ENCODE measurements around the gene LINGO1.

Gene LINGO1

GRCh38 chr15:77599357-77599756, 33.4 kb downstream of the LINGO1 start:
- Histone ChIP-seq H3K9me3 (ENCODE audit: control insufficient read depth, low read depth, low read length) (no peaks in the 10 kb centered on the region), H3K36me3 (ENCODE audit: control insufficient read depth, low read depth, low read length) (no peaks in the 10 kb centered on the region), H3K4me1 (ENCODE audit: control insufficient read depth, low read depth, low read length) (peaks cover 11% of the 10 kb centered on the region), H3K9ac (ENCODE audit: low read length) (no peak overlapping the region), H3K27ac (ENCODE audit: low read length) (no peak overlapping the region), H3K27me3 (ENCODE audit: control insufficient read depth, insufficient read depth, low read length) (no peaks in the 10 kb centered on the region), H3K4me3 (ENCODE audit: low read length) (no peak overlapping the region)

- peaks cover 11% of the 10 kb centered on the region for H3K4me1 ChIP-seq (ENCODE audit: control insufficient read depth, low read depth, low read length)
- no peak overlapping the region for H3K27ac ChIP-seq (ENCODE audit: low read length)
- no peaks in the 10 kb centered on the region for H3K27me3 ChIP-seq (ENCODE audit: control insufficient read depth, insufficient read depth, low read length)
- H3K36me3 ChIP-seq (ENCODE audit: control insufficient read depth, low read depth, low read length): no peaks in the 10 kb centered on the region
- no peaks in the 10 kb centered on the region for H3K9me3 ChIP-seq (ENCODE audit: control insufficient read depth, low read depth, low read length)
- no peak overlapping the region for H3K4me3 ChIP-seq (ENCODE audit: low read length)
- no peak overlapping the region for H3K9ac ChIP-seq (ENCODE audit: low read length)
These were observed 34.1 kb downstream of the LINGO1 start for GRCh38 chr15:77598644-77599043.

DNA sequence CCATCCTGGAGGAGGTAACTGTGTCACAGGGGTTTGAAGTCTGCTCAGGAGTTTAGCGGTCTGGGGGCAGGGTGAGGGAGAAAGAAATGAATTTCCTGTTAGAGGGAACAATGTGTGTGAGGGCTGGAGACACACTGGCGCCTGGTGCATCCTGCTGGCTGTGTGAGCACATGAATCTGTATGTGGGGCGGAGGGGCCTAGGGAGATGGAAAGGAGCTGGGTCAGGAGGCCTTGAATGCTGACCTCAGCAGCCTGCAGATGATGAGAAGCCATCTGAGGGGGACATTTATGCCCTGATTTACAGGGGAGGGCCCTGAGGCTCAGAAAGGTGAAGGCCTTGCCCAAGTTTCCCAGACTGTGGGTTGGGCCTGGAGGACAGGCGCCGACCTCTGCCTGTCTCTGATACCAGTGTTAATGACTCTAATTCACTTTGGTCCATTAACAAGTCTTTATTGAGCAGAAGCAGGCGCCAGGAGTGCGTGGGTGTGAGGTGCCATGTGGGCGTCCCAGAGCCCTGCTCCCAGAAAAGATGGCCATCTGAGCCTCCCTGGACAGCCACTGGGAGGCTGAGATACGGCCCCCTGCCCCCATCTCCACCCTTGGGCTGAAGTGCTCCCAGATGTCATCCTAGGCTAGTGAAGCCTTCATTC, 34.8 kb downstream of the LINGO1 start:
- Histone ChIP-seq H3K27ac (ENCODE audit: low read length) (no peak overlapping the region), H3K4me1 (ENCODE audit: control insufficient read depth, low read depth, low read length) (peaks cover 11% of the 10 kb centered on the region), H3K9ac (ENCODE audit: low read length) (no peak overlapping the region), H3K4me3 (ENCODE audit: low read length) (no peak overlapping the region), H3K36me3 (ENCODE audit: control insufficient read depth, low read depth, low read length) (no peaks in the 10 kb centered on the region), H3K27me3 (ENCODE audit: control insufficient read depth, insufficient read depth, low read length) (no peaks in the 10 kb centered on the region), H3K9me3 (ENCODE audit: control insufficient read depth, low read depth, low read length) (no peaks in the 10 kb centered on the region)

- no peaks in the 10 kb centered on the region for H3K36me3 ChIP-seq (ENCODE audit: control insufficient read depth, low read depth, low read length)
- H3K4me1 ChIP-seq (ENCODE audit: control insufficient read depth, low read depth, low read length): peaks cover 11% of the 10 kb centered on the region
- H3K9me3 ChIP-seq (ENCODE audit: control insufficient read depth, low read depth, low read length): no peaks in the 10 kb centered on the region
- no peaks in the 10 kb centered on the region for H3K27me3 ChIP-seq (ENCODE audit: control insufficient read depth, insufficient read depth, low read length)
- no peak overlapping the region for H3K4me3 ChIP-seq (ENCODE audit: low read length)
- no peak overlapping the region for H3K27ac ChIP-seq (ENCODE audit: low read length)
- no peak overlapping the region for H3K9ac ChIP-seq (ENCODE audit: low read length)
These were observed 35.6 kb downstream of the LINGO1 start for GRCh38 chr15:77596821-77597803.

DNA sequence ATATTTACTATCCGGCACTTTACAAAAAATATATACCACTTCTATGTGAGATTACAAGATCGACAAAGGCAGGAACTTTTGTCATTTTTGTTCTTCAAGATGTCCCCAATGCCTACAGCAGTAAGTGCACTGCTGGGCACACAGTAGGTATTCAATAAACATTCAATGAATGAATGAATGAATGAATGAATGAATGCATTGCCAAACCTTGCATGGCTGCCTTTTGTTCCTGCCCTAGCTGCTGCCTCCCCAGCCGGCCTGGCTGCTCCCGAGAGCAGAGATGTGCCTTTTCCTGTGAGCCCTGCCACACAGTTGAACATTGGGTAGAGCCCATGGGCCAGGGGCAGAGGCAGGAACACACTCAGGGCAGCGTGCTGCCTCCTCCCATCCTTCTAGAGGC, 37.5 kb downstream of the LINGO1 start:
- H3K4me3 ChIP-seq (ENCODE audit: low read length): no peak overlapping the region
- no peak overlapping the region for H3K9ac ChIP-seq (ENCODE audit: low read length)
- H3K36me3 ChIP-seq (ENCODE audit: control insufficient read depth, low read depth, low read length): no peaks in the 10 kb centered on the region
- peaks cover 9% of the 10 kb centered on the region for H3K4me1 ChIP-seq (ENCODE audit: control insufficient read depth, low read depth, low read length)
- H3K9me3 ChIP-seq (ENCODE audit: control insufficient read depth, low read depth, low read length): no peaks in the 10 kb centered on the region
- no peaks in the 10 kb centered on the region for H3K27me3 ChIP-seq (ENCODE audit: control insufficient read depth, insufficient read depth, low read length)
- no peak overlapping the region for H3K27ac ChIP-seq (ENCODE audit: low read length)

DNA sequence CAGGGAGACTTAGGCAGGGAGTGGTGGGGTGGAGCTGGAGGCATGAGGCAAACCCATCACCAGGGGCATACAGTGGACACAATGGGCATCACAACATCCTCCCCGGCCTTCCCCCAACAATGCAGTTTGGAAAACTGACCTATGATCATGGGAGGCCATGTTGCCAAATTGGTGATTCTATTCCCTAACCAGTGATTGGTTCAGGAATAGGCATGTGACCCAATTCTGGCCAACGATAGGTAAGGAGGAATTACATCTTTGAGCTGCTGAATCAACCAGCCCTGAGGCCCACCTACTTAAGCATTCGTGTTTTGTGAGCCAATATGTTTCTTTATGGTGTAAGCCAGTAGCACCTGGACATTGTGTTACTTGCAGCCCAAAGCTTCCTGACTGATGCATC, 40.0 kb downstream of the LINGO1 start:
- no peaks in the 10 kb centered on the region for H3K9me3 ChIP-seq (ENCODE audit: control insufficient read depth, low read depth, low read length)
- H3K36me3 ChIP-seq (ENCODE audit: control insufficient read depth, low read depth, low read length): no peaks in the 10 kb centered on the region
- H3K27ac ChIP-seq (ENCODE audit: low read length): no peak overlapping the region
- no peak overlapping the region for H3K9ac ChIP-seq (ENCODE audit: low read length)
- no peak overlapping the region for H3K4me3 ChIP-seq (ENCODE audit: low read length)
- no peaks in the 10 kb centered on the region for H3K4me1 ChIP-seq (ENCODE audit: control insufficient read depth, low read depth, low read length)
- no peaks in the 10 kb centered on the region for H3K27me3 ChIP-seq (ENCODE audit: control insufficient read depth, insufficient read depth, low read length)

DNA sequence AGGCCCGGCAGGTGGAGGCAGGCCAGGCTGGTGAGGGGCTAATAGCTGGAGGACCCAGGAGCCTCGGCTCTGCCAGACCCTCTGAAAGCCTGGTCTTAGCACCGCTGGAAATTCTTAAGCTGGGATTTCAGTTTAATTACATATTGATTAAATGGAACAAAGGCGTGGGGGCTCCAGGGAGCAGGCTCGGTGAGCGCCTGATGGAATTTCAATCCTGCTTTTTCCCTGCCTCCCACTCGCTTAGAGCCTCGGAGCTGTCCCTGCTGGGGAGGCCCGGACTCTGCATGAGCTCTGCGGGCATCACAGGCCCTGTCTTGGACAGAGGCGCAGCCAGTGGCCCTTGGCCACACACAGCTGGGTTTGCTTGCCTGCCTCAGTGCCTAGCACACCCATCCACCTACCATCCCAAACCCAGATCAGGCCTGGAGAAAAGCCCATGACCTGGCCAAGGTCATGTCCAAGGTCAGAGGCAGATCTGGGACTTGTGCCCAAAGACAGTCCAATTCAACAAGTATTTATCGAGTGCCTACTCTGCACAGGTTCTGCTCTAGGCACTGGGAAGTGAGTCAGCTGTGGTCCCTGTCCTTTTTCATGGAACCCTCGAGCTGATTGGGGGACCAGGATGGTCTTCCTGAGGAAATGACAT, 40.6 kb downstream of the LINGO1 start:
- H3K27me3 ChIP-seq (ENCODE audit: control insufficient read depth, insufficient read depth, low read length): no peaks in the 10 kb centered on the region
- no peaks in the 10 kb centered on the region for H3K4me1 ChIP-seq (ENCODE audit: control insufficient read depth, low read depth, low read length)
- no peak overlapping the region for H3K27ac ChIP-seq (ENCODE audit: low read length)
- H3K4me3 ChIP-seq (ENCODE audit: low read length): no peak overlapping the region
- no peaks in the 10 kb centered on the region for H3K9me3 ChIP-seq (ENCODE audit: control insufficient read depth, low read depth, low read length)
- H3K36me3 ChIP-seq (ENCODE audit: control insufficient read depth, low read depth, low read length): no peaks in the 10 kb centered on the region
- no peak overlapping the region for H3K9ac ChIP-seq (ENCODE audit: low read length)

DNA sequence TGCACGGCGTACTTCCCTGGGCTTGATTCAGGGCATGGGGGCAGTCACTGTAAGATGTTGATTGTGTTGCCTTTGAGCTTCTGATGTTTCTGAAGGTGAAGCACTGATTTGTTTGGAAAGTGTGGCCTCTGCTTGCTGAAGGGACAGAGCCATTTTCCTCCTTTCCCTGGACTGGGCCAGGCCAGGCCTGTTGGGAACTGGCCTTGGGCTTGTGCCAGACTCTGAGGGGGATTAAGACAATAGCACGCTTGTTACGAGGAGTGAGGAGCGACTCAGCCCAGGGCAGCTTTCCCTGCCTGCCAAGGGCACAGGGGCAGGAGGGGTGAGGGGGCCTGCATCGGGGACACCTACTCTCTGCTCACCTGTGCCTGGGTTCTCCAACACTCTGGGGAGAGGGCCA, 42.9 kb downstream of the LINGO1 start:
- H3K4me3 ChIP-seq (ENCODE audit: low read length): no peak overlapping the region
- no peak overlapping the region for H3K9ac ChIP-seq (ENCODE audit: low read length)
- H3K4me1 ChIP-seq (ENCODE audit: control insufficient read depth, low read depth, low read length): no peaks in the 10 kb centered on the region
- no peak overlapping the region for H3K27ac ChIP-seq (ENCODE audit: low read length)
- H3K9me3 ChIP-seq (ENCODE audit: control insufficient read depth, low read depth, low read length): no peaks in the 10 kb centered on the region
- H3K27me3 ChIP-seq (ENCODE audit: control insufficient read depth, insufficient read depth, low read length): no peaks in the 10 kb centered on the region
- H3K36me3 ChIP-seq (ENCODE audit: control insufficient read depth, low read depth, low read length): no peaks in the 10 kb centered on the region

DNA sequence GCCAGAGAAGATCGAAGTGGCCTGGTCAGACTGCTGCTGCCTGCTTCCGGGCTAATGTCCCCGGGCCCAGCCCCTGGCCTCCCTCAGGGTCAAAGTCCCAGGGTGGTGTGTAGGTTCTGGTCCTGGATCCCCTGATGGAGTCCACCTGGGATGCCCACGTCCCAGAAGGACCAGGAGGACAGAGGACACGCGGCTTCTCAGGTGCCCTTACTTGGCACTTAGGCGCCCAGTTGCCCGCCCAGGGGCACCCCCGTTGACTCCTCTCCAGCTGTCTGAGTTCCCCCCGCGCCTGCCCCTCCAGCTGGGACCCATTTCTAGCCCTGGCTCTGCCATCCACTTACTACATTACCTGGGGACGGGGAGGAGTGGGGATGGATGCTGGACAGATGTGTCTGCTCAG, 44.6 kb downstream of the LINGO1 start:
- H3K27me3 ChIP-seq (ENCODE audit: control insufficient read depth, insufficient read depth, low read length): no peaks in the 10 kb centered on the region
- no peak overlapping the region for H3K9ac ChIP-seq (ENCODE audit: low read length)
- H3K36me3 ChIP-seq (ENCODE audit: control insufficient read depth, low read depth, low read length): no peaks in the 10 kb centered on the region
- no peaks in the 10 kb centered on the region for H3K4me1 ChIP-seq (ENCODE audit: control insufficient read depth, low read depth, low read length)
- H3K27ac ChIP-seq (ENCODE audit: low read length): no peak overlapping the region
- no peaks in the 10 kb centered on the region for H3K9me3 ChIP-seq (ENCODE audit: control insufficient read depth, low read depth, low read length)
- no peak overlapping the region for H3K4me3 ChIP-seq (ENCODE audit: low read length)

DNA sequence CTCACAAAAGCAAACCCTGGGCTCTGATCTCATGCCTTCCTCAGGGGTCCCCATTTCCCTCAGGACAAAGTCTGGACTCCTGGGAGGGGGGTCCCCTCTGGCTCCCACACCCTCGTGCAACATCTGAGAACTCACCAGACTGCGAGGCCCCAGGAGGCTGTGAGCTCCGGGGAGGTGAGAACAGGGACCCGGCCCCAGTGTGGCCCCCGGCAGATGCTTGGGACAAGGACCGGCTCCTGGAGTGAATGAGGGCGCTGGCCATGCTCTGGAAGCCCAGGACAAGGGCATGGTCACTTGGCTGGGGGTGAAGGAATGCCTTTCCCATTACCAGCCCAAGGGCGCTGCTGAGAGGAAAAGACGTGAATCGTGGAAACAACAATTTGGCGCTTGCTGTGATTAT, 48.0 kb downstream of the LINGO1 start:
- no peaks in the 10 kb centered on the region for H3K9me3 ChIP-seq (ENCODE audit: control insufficient read depth, low read depth, low read length)
- H3K4me3 ChIP-seq (ENCODE audit: low read length): no peak overlapping the region
- no peaks in the 10 kb centered on the region for H3K27me3 ChIP-seq (ENCODE audit: control insufficient read depth, insufficient read depth, low read length)
- no peaks in the 10 kb centered on the region for H3K4me1 ChIP-seq (ENCODE audit: control insufficient read depth, low read depth, low read length)
- H3K36me3 ChIP-seq (ENCODE audit: control insufficient read depth, low read depth, low read length): no peaks in the 10 kb centered on the region
- no peak overlapping the region for H3K27ac ChIP-seq (ENCODE audit: low read length)
- H3K9ac ChIP-seq (ENCODE audit: low read length): no peak overlapping the region

DNA sequence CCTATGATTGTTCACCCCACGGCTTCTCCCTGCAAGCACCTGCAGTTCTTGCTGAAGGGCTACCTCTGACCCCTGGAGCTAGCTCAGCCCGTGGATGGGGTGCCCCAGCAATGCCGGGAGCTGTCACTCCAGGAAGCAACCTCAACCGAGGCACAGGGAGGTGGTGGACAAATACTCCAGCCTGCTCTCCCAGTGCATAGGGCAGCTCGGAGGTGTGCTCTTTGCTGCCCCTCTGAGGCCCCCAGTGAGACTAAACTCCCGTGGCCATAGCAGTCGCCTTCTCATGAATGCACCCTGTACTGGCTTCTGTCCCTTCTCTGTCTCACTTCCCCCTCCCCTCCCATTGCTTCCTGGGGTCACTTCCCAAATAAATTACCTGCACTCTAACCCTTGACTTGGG, 48.5 kb downstream of the LINGO1 start:
- Histone ChIP-seq H3K27me3 (ENCODE audit: control insufficient read depth, insufficient read depth, low read length) (no peaks in the 10 kb centered on the region), H3K36me3 (ENCODE audit: control insufficient read depth, low read depth, low read length) (no peaks in the 10 kb centered on the region), H3K4me1 (ENCODE audit: control insufficient read depth, low read depth, low read length) (no peaks in the 10 kb centered on the region), H3K4me3 (ENCODE audit: low read length) (no peak overlapping the region), H3K27ac (ENCODE audit: low read length) (no peak overlapping the region), H3K9me3 (ENCODE audit: control insufficient read depth, low read depth, low read length) (no peaks in the 10 kb centered on the region), H3K9ac (ENCODE audit: low read length) (no peak overlapping the region)
